K562 (cell line): ENCODE measurements around the gene ADGRG1. TPM values are rescaled to one million over a fixed set of nuclear protein-coding genes. Genes with fewer than 3 reads are reported as not detected.
A peak's percentile ranks its signal among the peaks of the same experiment; 100 is the strongest.

Source experiments
- C11orf30 ChIP-seq: fragments of 450-650 bp; IDR thresholded peaks from 2 replicates; pipeline ENCODE4 v1.6.1; 2016; ENCODE audit warnings: low read depth, mild to moderate bottlenecking
- CLOCK ChIP-seq: fragments of 250-450 bp; sonication (Bioruptor Pico); IDR thresholded peaks from 2 replicates; pipeline ENCODE4 v1.4.0; 2020; ENCODE audit warnings: mild to moderate bottlenecking, moderate library complexity, borderline replicate concordance
- FOXP4 ChIP-seq: sonication (generic); formaldehyde crosslinking; IDR thresholded peaks from 2 replicates; pipeline ENCODE4 v1.8.0; 2022; ENCODE audit warnings: mild to moderate bottlenecking, missing genetic modification reagents, borderline replicate concordance
- HCFC1 ChIP-seq: IDR thresholded peaks from 2 replicates; pipeline ENCODE4 v1.6.1; 2012; ENCODE audit warnings: low read depth, low read length, improper control_type of control experiment
- KDM5B ChIP-seq: fragments of 200-600 bp; sonication (generic); IDR thresholded peaks from 2 replicates; pipeline ENCODE4 v1.6.1; 2012; ENCODE audit warnings: low read depth, mild to moderate bottlenecking, moderate library complexity, low read length, control low read depth, inconsistent platforms; ENCODE audit not compliant: insufficient replicate concordance
- LCOR ChIP-seq: sonication (generic); formaldehyde crosslinking; IDR thresholded peaks from 2 replicates; pipeline ENCODE4 v1.8.0; 2022; ENCODE audit warnings: mild to moderate bottlenecking, missing genetic modification reagents
- PTTG1 ChIP-seq: fragments of 450-650 bp; IDR thresholded peaks from 2 replicates; pipeline ENCODE4 v1.6.1; 2016; ENCODE audit warnings: low read depth, mild to moderate bottlenecking, missing genetic modification characterization, missing compliant biosample characterization
- RBM22 ChIP-seq: fragments of 200-400 bp; formaldehyde crosslinking; IDR thresholded peaks from 2 replicates; pipeline ENCODE4 v1.6.1; 2018; ENCODE audit warnings: low read length, low read depth; ENCODE audit not compliant: poor library complexity, severe bottlenecking
- RNF2 ChIP-seq: sonication (generic); IDR thresholded peaks from 2 replicates; pipeline ENCODE4 v1.6.1; 2016
- RUNX1 ChIP-seq: sonication (generic); IDR thresholded peaks from 2 replicates; pipeline ENCODE4 v1.6.1; 2016; ENCODE audit warnings: antibody characterized with exemption, low read depth
- SRSF7 ChIP-seq: fragments of 200-400 bp; formaldehyde crosslinking; optimal IDR thresholded peaks from 2 replicates; pipeline ENCODE3; 2017; ENCODE audit warnings: mild to moderate bottlenecking, low read depth, low read length
- SRSF9 ChIP-seq: fragments of 200-400 bp; formaldehyde crosslinking; IDR thresholded peaks from 2 replicates; pipeline ENCODE4 v1.6.1; 2017; ENCODE audit warnings: low read depth, low read length, borderline replicate concordance
- TEAD1 ChIP-seq, 2 experiments: fragments of 450-650 bp in 1 of 2; sonication (generic) in 1 of 2; formaldehyde crosslinking; IDR thresholded peaks; 2 replicates each; pipeline versions ENCODE4 v1.4.0 to v1.8.0; 2020 to 2022; ENCODE audit warnings: mild to moderate bottlenecking in 2 of 2, missing genetic modification reagents in 1 of 2
- THRAP3 ChIP-seq: fragments of 450-650 bp; IDR thresholded peaks from 2 replicates; pipeline ENCODE4 v1.6.1; 2016; ENCODE audit warnings: mild to moderate bottlenecking, inconsistent platforms, borderline replicate concordance
- ZBTB5 ChIP-seq: fragments of 450-650 bp; IDR thresholded peaks from 2 replicates; pipeline ENCODE4 v1.6.1; 2017; ENCODE audit warnings: antibody characterized with exemption
- ZNF133 ChIP-seq: fragments of 250-450 bp; sonication (Bioruptor Pico); IDR thresholded peaks from 2 replicates; pipeline ENCODE4 v1.4.0; 2020; ENCODE audit warnings: mild to moderate bottlenecking
- ZNF274 ChIP-seq: IDR thresholded peaks from 2 replicates; pipeline ENCODE4 v1.6.1; 2011; ENCODE audit warnings: low read depth, mild to moderate bottlenecking, low read length, moderate library complexity, borderline replicate concordance
- ZNF282 ChIP-seq: sonication (generic); formaldehyde crosslinking; IDR thresholded peaks from 2 replicates; pipeline ENCODE4 v1.8.1; 2023; ENCODE audit warnings: missing genetic modification reagents
- ZNF316 ChIP-seq: fragments of 450-650 bp; IDR thresholded peaks from 2 replicates; pipeline ENCODE4 v1.6.1; 2016
- ZNF507 ChIP-seq: conservative IDR thresholded peaks from 2 replicates; pipeline ENCODE4 v1.6.1; 2017; ENCODE audit warnings: missing genetic modification characterization, missing compliant biosample characterization
- ZNF717 ChIP-seq: fragments of 250-450 bp; sonication (Bioruptor Pico); IDR thresholded peaks from 2 replicates; pipeline ENCODE4 v1.5.0; 2021
- ZNF780A ChIP-seq: fragments of 250-450 bp; sonication (Bioruptor Pico); IDR thresholded peaks from 2 replicates; pipeline ENCODE4 v1.5.0; 2021; ENCODE audit warnings: mild to moderate bottlenecking
- ZSCAN32 ChIP-seq: fragments of 450-650 bp; formaldehyde crosslinking; IDR thresholded peaks from 2 replicates; pipeline ENCODE4 v1.4.0; 2020; ENCODE audit warnings: mild to moderate bottlenecking, moderate library complexity
- polyA plus RNA-seq, 8 experiments: library from polyadenylated mRNA; depleted of rRNA in 4 of 8; stranded (reverse) in 5 of 8; unstranded in 3 of 8; fragments of >200 nt; fragmentation: Nextera tagmentation in 2 of 8; fragmentation: Illumina TruSeq in 1 of 8; extraction: Ambion mirVana in 2 of 8; extraction: Trizol in 1 of 8; gene quantifications; 2 replicates each; pipeline versions ENCODE4 v1.2.1 to v1.2.3, GENCODE V29; 2011 to 2014; ENCODE audit warnings: inconsistent platforms in 1 of 8, missing spikeins in 1 of 8
- total RNA-seq, 7 experiments: library from RNA; depleted of rRNA in 6 of 7; stranded (reverse); fragments of >200 nt in 6 of 7; fragmentation: Illumina TruSeq in 2 of 7; extraction: Trizol in 2 of 7; gene quantifications; 2 replicates each; pipeline versions ENCODE4 v1.2.1 to v1.2.3, GENCODE V29; 2011 to 2021; ENCODE audit warnings: low replicate concordance in 1 of 7

Gene ADGRG1
- total and polyA plus RNA-seq, 9 of the 15 experiments (the other 6 are each of a cell fraction or from before 2014, with no cell fraction given) = 0.04 to 0.31 (median 0.16) TPM; not detected in 6

- TF ChIP-seq C11orf30 = 0 out of 2 replicates have a peak, but pooled peaks have one; percentile 27
- no peak for TF ChIP-seq LCOR
- peak; percentile 77; the same call in 1 of the 2 replicates for TF ChIP-seq RNF2
- TF ChIP-seq ZNF507 (tag) = no peak
- no peak for TF ChIP-seq ZNF282 (CRISPR knock-in tag)
- TF ChIP-seq SRSF9 = no peak
- no peak for TF ChIP-seq RBM22
- no peak for TF ChIP-seq KDM5B
- TF ChIP-seq TEAD1 (CRISPR knock-in tag; IDR thresholded peaks at IDR 0.05) = peak; percentile 33 to 49; a peak in 1 of 4 replicates
- TF ChIP-seq SRSF7 = no peak
- no peak for TF ChIP-seq ZNF780A (CRISPR knock-in tag)
- peak; percentile 27; the same call in 1 of the 2 replicates for TF ChIP-seq HCFC1
- TF ChIP-seq ZNF274 = no peak
- TF ChIP-seq ZSCAN32 (CRISPR knock-in tag) = no peak
- TF ChIP-seq ZNF133 (CRISPR knock-in tag) = no peak
- TF ChIP-seq THRAP3 = no peak
- peak; percentile 7; the same call in 1 of the 2 replicates for TF ChIP-seq ZNF316
- no peak for TF ChIP-seq FOXP4 (CRISPR knock-in tag)
- no peak for TF ChIP-seq ZNF717
- peak; percentile 63; the same call in 1 of the 2 replicates for TF ChIP-seq PTTG1 (tag)
- no peak for TF ChIP-seq RUNX1
- no peak for TF ChIP-seq CLOCK (CRISPR knock-in tag)
- no peak for TF ChIP-seq ZBTB5
These were observed 39.3 kb downstream of the ADGRG1 start (continued) for GRCh38 chr16:57667526-57668262.
